B cell (primary cell): ENCODE data around the gene IFNL3.

Experiments used
- CTCF ChIP-seq: fragments of 200-600 bp; IDR thresholded peaks from one replicate; pipeline ENCODE4 v1.8.0; 2022; ENCODE audit warnings: antibody characterized with exemption, mild to moderate bottlenecking
- EZH2 ChIP-seq: IDR thresholded peaks from 2 replicates; pipeline ENCODE4 v1.6.1; 2012; ENCODE audit warnings: borderline replicate concordance, low read depth, mild to moderate bottlenecking, moderate library complexity, low read length; ENCODE audit not compliant: insufficient read depth, poor library complexity, severe bottlenecking

GRCh38 chr19:39203372-39204341 lies 41.1 kb downstream of the IFNL3 start, which contains the start of gene SYCN:
- TF ChIP-seq CTCF (no peak), EZH2 (no peak)
